ENCODE data around the gene TPO. TPM values are rescaled to one million over a fixed set of nuclear protein-coding genes. Genes with fewer than 3 reads are reported as not detected.

TPO gene
- total RNA-seq, 4 donors from 2014 or later, result 0.93 to 4.6 (median 1.3) TPM

GRCh38 chr2:1588978-1589621 lies 175.8 kb downstream of the TPO start:
- H3K9me3 ChIP-seq, result no peaks in the 10 kb centered on the region
- no peak overlapping the region for H3K4me3 ChIP-seq
- peaks cover 21% of the 10 kb centered on the region for H3K27me3 ChIP-seq
- 68% methylated on average over 9 of the region's 15 CpGs for WGBS
- H3K36me3 ChIP-seq, result no peaks in the 10 kb centered on the region
- DNase-seq (ENCODE audit: low spot score in 2 of 2), result no peak
- H3K4me1 ChIP-seq, result peaks cover 17% of the 10 kb centered on the region
- TF ChIP-seq POLR2A (IDR thresholded peaks at IDR 0.05) (no peak), EP300 (IDR thresholded peaks at IDR 0.05) (no peak), POLR2AphosphoS5 (IDR thresholded peaks at IDR 0.05) (no peak), CTCF (IDR thresholded peaks at IDR 0.05) (no peak)
- no peak overlapping the region for H3K27ac ChIP-seq

- TF ChIP-seq EP300 (IDR thresholded peaks at IDR 0.05) (no peak), POLR2A (IDR thresholded peaks at IDR 0.05) (no peak), POLR2AphosphoS5 (IDR thresholded peaks at IDR 0.05) (no peak), CTCF (IDR thresholded peaks at IDR 0.05) (no peak)
- Histone ChIP-seq H3K27ac (no peak overlapping the region), H3K27me3 (peaks cover 21% of the 10 kb centered on the region), H3K4me3 (no peak overlapping the region), H3K36me3 (no peaks in the 10 kb centered on the region), H3K4me1 (peaks cover 17% of the 10 kb centered on the region), H3K9me3 (no peaks in the 10 kb centered on the region)
- no peak for DNase-seq (ENCODE audit: low spot score in 2 of 2)
- 61% methylated on average over 18 of the region's 18 CpGs for WGBS
These were observed 177.6 kb downstream of the TPO start for GRCh38 chr2:1590596-1591460.

GRCh38 chr2:1591461-1591770 lies 178.2 kb downstream of the TPO start:
- Histone ChIP-seq H3K4me3 (no peak overlapping the region), H3K9me3 (no peaks in the 10 kb centered on the region), H3K36me3 (no peaks in the 10 kb centered on the region), H3K27ac (no peak overlapping the region), H3K27me3 (peaks cover 21% of the 10 kb centered on the region), H3K4me1 (peaks cover 17% of the 10 kb centered on the region)
- DNase-seq (ENCODE audit: low spot score in 2 of 2), result no peak
- TF ChIP-seq POLR2A (IDR thresholded peaks at IDR 0.05) (no peak), CTCF (IDR thresholded peaks at IDR 0.05) (no peak), EP300 (IDR thresholded peaks at IDR 0.05) (no peak), POLR2AphosphoS5 (IDR thresholded peaks at IDR 0.05) (no peak)
- WGBS, result 86% methylated on average over 8 of the region's 16 CpGs

Measured in suprapubic skin (tissue), 4 donors.